T47D (cell line): Measurements from ENCODE around the gene ASTN2.

Experiments used
- DNase-seq, 2 experiments: peaks; one replicate each; pipeline versions ENCODE4 v3.0.0 to v3.0.0-alpha.2; 2011 to 2012; ENCODE audit warnings: low read depth in 1 of 2, low spot score in 1 of 2
- JUND ChIP-seq: IDR thresholded peaks from 2 replicates; pipeline ENCODE4 v1.6.1; 2012; ENCODE audit warnings: low read depth
- in situ Hi-C: cut with HindIII; loops from 2 replicates; pipeline ENCODE4 v1.10.0; 2016; ENCODE audit warnings: low sequenced_read_pairs, low pct_unique_long_range_greater_than_20kb

The ASTN2 gene

DNA sequence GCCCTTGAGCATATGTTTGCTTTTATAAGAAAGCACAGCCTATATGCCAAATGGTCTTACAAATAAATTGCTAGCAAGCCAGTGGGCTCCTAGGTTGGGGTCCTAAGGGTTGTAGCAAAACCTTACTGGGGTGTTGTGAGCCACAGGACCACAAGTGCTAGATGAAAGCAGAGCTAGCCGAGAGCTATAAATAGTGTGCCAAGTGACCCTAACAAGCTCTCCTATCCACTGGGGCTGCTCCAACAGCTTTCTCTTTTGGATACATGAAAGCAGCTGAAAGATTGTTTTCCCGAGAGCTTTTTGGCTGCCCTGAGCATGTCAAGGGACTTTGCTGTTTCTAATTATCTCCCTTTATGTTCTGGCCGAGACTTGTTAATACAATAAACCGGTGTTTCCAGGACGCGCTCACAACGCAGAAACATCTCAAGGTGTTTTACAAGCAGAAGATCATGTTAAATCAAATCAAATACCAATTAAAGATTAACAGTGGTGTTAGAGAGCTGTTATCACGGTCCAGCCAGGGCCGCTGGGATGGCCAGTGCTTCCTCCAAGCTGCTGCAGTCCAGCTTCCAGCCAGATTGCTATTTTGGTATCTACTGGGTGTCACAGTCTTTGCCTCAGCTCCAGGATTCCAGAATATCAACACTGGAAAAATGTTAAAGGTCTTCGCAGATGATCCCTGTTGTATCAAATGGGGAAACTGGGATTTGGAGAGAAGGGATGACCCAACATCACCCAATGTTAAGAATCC, 351.0 kb downstream of the ASTN2 start:
- in situ Hi-C loops, result no loop called here
- TF ChIP-seq JUND, result no peak

GRCh38 chr9:117060963-117061362, 353.9 kb downstream of the ASTN2 start:
- in situ Hi-C loops, result no loop called here
- no peak for DNase-seq
- TF ChIP-seq JUND, result no peak

More for the DNA sequence above, 351.0 kb downstream of the ASTN2 start:
- no peak for DNase-seq

- no peak for TF ChIP-seq JUND
- DNase-seq, result no peak
- in situ Hi-C loops, result no loop called here
Observed at GRCh38 chr9:117050007-117050406, 364.9 kb downstream of the ASTN2 start.

GRCh38 chr9:117046666-117047327, 368.1 kb downstream of the ASTN2 start:
- no peak for TF ChIP-seq JUND
- in situ Hi-C loops, result no loop called here
- DNase-seq, result no peak

DNA sequence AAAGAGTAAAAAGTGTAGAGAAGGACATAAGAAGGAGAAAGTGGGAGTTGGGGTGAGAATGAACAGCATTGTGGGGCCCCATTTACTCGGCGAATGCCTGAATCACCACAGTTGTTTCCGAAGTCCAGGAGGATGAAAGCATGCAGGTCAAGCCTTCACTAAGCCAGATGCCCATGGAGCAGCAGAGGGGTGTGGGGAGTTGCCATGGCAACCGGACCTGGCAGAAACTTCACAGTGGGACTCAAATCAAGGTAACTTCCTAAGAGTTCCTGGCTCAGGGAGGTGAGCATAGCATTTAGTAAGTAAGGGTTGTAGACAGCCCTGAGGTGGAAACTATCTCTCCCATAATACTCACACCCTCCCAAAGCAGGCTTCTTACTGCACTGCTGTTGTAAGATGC, 370.6 kb downstream of the ASTN2 start:
- no peak for TF ChIP-seq JUND
- in situ Hi-C loops, result no loop called here
- DNase-seq, result no peak

DNA sequence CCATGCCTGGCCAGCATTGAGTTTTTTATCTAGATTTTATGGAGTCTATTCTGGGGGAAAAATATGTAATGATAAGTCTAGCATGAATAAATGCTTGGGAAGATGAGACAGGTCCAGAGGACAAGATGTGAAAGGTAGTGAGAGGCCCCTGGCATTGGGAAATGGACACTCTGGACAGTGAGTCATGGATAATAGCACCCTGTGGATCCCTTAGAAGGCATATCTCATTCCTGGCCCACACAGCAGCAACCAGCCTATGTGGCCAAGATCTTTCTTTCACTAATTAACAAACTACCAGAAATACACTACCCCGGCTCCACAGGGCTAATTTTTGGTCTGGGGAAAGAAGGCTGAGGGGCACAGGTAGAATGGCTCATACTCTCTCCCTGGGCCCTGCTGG, 371.7 kb downstream of the ASTN2 start:
- TF ChIP-seq JUND, result no peak
- no peak for DNase-seq
- in situ Hi-C loops, result no loop called here

GRCh38 chr9:117035546-117035945, 379.3 kb downstream of the ASTN2 start:
- no peak for TF ChIP-seq JUND
- no peak for DNase-seq
- in situ Hi-C loops, result no loop called here

GRCh38 chr9:117034866-117035265, 380.0 kb downstream of the ASTN2 start:
- in situ Hi-C loops, result no loop called here
- no peak for TF ChIP-seq JUND
- DNase-seq, result peak; percentile 4 to 65

DNA sequence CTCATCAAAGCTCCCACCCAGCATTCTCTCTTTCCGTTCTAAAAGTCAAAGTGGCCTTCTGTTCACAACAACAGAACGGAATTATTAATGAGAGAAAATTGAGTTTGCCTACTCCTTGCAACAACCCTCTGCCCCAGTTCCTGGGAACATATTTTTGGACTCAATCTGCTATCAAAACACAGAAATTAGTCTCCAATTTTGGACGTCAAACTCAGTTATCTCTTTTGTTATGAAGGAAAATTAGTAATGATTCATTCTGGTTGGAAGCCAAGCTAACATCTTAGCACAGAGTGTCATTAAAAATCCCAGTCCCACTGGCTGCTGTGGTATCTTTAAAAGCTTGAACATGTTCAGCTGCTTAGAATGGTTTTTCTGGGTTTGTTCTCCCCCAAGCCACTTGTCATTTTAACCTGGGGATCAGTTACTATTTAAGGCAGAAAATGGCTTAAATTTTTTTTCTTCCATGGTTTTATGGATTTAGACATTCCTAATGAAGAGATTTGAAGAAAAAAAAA, 384.5 kb downstream of the ASTN2 start:
- in situ Hi-C loops, result no loop called here
- no peak for DNase-seq
- no peak for TF ChIP-seq JUND

GRCh38 chr9:117029341-117029740, 385.5 kb downstream of the ASTN2 start:
- no peak for TF ChIP-seq JUND
- DNase-seq, result no peak
- in situ Hi-C loops, result no loop called here

DNA sequence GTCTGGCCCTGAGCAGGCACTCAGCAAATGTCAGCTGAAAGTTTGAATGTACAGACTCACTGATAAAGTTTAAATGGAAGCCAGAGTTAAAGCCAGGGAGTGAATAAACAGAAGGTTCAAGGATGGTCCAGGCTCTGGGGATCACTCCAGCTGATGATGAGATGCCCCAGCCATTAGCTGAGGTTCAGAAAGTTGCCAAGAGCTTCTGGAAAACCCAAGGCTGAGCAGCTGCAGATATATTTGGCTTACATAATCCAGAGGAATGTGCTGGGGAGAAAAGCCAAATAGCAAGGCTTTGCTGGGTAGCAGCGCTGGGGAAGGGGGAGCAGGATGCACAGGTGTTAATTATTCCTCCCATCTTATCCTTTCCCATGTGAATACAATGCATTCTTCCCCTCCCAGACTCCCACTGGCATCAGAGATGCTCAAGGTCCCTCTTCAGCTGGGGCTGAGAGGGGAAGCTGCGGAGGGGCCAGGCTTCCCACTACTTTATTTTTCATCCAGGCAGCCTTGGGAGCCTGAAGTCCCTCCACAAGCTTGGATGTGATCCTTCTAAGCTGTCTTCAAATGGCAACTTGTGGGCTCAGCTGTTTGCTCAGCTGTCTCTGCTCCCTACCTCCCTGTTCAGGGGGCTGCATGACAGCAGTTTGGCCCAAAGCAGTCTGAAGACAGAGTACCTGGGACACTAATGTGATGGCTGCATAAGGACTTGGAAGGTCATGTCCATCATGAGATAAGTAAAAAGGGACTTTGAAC, 386.6 kb downstream of the ASTN2 start:
- DNase-seq, result no peak
- TF ChIP-seq JUND, result no peak
- in situ Hi-C loops, result no loop called here

DNA sequence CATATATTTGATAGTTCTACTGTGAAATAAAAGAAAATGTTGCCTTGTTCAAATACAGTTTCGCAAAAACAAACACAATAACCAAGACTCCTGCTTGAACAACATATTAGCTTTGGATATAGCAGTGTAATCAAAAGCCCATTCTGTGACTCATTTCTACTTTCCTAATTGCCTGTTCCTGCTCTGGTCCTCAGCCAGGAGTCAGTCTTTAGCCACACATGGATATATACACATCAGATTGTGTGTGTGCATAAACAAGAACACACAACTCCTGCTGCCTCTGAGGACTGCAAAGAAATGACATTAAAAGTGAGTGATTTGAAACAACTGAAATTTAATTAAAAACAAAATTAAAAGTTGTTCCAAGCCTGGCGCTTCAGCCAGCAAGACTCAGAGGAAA, 393.0 kb downstream of the ASTN2 start:
- DNase-seq, result peak; percentile 7 to 19
- TF ChIP-seq JUND, result no peak
- in situ Hi-C loops, result no loop called here
